NCI-H1436 treated with DMSO at 0.1 percent for 48 hours (cell line): ENCODE data around the gene SMURF1.

Experiments
- DNase-seq: peaks from one replicate; lab custom pipeline; 2025; lab: John Stamatoyannopoulos, UW

The SMURF1 gene

DNA sequence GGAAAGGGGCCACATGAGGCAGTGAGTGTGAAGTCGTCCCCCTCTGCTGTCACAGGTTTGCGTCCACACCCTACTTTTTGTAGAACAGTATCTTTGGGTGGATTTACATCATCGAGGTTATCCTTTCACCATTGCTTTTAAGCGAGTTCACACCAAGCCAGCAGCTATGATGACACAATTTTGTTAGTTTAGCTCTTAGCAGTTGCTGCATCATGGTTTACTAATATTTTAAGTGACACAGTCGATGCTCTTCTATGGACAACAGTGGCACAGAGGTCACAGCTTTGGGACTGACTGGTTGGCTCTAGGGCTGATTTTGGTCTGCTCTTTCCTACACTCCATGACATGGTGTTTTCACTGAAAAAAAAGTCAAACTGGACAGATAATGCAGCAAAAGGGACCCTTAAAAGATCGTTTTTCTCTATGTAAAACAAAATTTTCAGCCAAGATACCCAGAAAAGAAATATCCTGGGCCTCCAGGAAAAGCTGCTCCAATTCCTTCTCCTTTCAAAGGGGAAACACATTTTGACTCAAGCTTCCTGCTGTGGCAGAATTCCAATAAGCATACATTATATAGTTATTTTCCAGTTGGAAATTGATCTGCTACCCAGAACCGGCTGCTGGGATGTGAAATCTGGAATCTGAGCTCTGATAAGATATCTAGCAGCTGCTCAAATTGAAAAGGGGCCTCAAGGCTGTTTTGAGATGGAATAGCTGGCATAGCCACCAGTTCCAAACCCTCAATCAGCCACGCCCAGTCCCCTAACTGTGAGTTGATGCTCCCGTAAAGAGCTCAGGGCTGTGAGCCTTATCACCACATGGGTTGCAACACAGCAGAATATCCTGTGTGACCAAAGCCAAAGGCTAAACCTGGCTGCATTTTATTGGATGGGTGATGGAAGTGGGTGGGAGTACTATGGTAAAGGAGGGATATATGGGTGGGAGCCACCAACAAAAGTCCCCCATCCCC lies 114.2 kb downstream of the SMURF1 start:
- no peak for DNase-seq

DNA sequence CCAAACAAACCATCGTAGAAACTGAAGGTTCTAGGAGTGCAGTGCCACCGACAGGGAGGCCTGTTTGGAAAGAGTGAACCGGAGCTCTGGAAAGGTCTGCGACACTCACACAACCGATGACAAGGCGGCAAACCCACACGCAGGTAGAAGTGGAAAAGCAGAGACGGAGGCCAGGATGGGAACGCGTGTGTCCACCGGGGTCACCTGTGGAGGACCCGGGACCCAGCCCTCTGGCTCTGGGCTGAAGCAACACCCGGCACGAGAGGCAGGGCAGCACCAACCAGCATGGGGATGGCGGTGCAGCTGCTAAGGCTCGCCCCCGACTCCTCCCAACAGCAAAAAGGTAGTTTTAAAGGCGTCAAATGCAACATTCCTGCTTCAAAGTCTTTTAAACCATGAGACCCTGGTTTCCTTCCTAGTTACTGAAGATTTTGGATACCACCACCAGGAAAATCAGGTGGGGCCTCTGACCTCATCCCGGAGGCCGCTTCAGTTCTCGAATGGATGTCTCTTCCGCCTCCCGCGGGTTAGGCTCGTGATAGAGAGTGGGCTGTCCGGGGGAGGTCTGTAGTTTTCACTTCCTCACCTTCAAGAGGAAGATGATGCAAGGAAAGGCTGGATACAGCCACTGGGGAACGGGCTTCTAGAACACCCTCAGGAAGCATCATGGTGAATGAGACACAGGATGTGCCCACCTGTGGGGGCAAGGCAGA lies 115.5 kb downstream of the SMURF1 start:
- DNase-seq: no peak

DNA sequence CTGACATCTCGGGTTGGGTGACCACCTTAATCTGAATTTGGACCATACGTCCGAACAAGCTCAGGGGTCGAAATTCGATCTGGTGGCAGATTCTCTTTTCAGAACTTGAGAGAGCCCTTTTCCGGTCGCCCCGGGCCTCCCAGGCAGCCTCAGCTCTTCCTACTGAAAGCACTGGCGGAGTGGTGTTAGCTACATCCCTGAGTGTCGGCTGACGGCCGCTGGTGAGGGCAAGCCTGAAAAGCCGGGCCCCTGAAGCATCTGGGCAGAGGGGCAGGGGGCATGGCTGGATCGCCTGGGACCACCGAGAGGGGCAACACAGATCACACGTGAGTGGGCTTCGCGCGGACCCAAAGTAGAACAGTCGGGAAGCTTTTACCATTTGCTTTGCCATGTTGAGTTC lies 116.1 kb downstream of the SMURF1 start:
- no peak for DNase-seq

DNA sequence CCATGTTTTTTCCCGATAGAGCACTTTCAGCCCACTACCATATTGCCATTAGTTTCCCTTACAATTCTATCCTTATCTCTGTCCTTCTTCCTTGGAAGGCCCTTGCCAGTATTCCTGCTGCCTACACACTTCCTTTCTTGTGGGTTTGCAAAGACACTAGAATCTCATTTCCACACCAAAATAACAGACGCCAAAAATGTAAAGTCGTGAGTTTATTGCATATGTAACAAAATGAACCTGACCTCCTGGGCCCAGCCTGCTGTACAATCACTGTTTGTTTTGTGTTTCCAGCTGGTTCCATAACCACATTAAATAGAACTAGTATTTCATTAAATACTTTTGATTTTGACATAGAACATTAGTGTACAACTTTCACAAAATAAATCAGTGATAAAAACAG lies 116.7 kb downstream of the SMURF1 start:
- no peak for DNase-seq

DNA sequence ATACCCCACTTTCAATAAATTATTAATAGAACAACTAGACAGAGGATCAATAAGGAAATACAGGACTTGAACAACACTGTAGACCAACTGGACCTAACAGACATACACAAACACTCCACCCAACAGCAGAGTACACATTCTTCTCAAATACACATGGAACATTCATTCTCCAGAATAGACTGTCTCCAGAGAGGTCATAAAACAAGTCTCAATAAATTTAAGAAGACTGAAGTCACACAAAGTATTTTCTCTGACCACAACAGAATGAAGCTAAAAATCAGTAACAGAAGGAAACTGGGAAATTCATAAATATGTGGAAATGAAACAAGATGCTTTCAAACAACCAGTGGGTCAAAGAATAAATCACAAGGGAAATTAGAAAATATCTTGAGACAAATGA lies 119.8 kb downstream of the SMURF1 start:
- no peak for DNase-seq

DNA sequence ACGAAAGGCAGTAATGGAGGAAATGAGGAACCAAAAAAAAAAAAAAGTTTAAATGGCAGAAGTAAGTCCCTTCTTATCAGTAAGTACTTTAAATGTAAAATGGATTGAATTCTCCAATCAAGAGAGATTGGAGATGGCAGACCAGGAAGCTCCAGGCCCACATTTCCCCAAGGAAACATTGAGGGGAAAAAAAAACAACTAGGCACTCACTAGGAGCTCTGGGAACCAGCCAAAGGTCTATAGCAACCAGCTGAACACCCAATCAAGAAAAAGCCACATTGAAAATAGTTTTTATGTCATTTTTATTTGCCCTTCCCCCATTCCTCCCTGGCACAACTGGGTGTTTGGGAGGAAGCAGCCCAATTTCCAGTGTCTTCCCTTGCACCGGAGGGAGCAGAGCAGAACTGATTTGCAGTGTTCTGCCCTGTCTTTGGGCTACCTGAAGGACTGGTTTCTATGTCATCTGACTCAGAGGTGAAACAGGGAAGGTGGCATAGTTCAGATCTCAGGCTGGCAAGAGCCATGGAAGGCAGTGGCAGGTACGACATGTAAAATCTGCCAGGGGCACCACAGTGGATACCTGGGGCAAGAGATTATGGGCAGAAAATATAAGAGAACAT lies 121.9 kb downstream of the SMURF1 start:
- no peak for DNase-seq

DNA sequence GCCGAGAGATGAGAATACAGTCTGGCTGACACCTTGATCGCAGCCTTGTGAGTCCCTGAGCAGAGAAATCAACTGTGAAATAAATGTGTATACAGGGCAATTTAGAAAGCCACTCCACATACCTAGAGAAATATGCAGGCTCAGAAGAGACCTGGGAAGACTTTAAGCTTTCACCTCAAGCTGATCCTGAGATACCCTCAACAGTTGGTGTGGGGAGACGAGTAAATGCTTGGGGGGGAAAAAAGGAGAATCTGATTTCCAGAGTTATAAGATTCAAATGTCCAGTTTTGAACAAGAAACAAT lies 123.5 kb downstream of the SMURF1 start:
- DNase-seq: no peak

DNA sequence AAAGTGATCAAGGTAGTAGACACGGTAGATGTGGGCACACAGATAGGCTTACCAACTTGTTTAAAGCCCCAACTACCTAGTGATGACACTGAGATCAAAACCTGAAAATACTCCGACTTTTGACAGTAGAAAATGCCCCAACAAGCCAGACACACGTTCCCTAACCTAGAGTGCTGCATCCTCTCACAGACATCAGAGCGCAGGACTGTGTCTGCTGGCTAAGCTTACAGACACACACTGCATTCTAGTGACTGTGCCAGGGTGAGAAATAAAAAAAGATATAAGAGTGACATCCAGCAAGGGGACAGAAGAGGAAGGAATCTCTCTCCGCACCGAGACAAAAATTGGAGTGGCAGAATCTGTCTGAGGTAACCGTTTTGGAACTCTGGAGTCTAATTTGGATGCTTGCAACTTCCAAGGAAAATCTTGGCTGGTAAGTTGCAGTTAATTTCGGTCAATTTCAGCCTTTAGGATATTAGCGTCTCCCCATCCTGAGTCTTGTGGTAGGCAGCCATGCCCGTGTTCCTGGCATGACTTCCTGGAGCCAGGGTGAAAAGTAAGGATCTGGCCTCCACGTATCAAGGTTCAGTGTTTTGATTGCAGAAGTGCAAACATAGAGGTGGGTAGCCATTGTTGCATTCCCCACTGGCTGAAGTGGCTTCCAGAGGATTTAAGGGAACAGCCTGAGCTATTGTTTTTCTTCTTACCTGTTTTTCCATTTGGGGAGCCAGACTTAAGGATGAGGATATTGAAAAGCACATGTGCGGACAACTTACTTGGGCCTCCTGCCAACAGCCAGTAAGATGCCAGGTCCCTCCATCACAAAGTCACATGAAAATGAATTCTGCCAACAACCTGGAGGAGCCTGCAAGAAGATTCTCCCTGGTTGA lies 124.1 kb downstream of the SMURF1 start:
- no peak for DNase-seq

DNA sequence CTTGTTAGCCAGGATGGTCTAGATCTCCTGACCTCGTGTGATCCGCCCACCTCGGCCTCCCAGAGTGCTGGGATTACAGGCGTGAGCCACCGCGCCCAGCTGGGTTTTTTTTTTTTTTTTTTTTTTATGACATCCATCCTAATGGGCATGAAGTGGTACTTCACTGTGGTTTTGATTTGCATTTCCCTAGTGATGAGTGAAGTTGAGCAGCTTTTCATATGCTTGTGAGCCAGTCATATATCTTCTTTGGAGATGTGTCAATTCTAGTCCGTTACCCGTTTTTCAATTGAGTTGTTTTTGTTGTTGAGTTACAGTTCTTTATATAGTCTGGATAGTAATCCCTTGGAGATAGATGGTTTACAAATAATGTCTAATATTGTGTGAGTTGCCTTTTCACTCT lies 127.7 kb downstream of the SMURF1 start:
- DNase-seq: no peak

DNA sequence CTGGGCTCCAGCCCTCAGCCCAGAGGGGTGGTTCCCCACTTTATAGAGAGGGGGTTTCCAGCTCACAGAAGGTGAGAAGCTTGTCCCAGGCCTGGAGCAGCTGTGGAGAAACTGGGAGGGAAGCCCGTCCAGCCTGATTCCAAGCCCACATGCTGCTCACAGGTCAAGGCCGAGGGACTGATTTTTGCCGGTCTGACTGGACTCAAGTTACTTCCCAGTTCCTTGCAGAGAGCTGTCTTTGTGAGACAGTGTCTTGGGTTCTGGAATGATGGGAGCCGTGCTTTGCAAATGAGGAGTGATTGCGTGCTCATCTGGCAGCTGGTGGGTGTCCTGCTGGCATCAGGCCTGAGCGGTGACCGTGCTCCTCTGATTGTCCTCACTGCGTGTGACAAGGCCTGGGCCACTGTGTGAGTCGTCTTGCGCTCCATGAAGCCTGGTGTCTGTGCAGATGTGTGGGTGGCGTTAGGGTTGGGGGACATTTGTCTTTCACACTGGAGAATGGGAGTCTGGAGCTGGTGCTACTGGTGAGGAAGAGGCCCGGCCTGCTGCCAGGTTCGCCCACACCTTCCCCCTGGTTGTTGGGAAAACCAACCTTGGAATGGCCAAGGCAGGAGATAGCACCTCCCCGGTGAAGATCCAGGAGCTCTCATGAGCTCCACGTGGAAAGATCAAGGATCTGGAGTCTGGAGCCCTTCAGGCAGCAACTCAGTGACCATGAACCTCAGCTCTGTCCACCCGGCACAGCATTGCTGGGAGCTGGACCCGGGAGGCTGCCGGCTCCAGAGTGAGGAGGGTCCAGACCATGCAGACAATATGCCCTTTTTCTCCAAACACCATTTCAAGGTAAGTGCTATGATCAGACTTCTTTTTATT lies 129.6 kb downstream of the SMURF1 start:
- no peak for DNase-seq

DNA sequence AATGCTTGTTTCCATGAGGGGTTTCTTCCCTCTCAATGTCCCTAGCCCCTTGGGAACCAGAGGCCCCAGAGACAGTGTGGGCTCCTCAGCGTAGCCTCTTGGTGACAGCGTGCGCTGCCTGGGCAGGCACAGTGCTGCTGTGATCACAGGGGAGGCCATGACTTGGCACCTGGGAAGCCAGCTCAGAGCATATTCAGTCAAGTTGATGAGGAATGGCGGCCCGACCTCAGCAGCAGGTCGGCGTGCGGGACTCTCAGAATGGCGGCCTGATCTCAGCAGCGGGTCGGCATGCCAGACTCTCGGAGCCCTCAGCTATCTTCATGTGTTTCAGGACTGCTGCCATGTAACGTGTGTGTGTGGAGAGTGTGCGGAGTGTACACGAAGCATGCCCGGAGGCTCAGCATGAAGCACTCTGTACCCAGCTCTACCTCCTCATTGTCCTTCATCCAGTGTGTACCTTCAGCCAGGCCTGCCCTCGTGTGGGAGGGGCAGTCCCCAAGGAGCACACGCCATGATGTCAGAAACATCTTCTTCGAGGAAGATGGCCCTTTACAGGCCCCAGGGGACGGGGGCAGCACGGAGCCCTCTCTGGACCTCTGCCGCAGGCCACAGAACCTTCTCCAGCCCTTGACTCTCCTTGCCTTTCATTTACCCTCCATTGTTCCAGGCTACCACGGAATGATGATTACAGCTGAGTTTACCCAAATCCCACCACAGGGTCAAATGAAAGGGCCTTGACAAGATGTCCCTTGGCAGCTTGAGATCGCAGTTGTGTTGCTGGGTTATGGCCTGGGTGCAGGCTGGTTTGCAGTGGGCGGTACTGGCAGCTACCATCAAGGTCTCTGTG lies 130.4 kb downstream of the SMURF1 start:
- no peak for DNase-seq

DNA sequence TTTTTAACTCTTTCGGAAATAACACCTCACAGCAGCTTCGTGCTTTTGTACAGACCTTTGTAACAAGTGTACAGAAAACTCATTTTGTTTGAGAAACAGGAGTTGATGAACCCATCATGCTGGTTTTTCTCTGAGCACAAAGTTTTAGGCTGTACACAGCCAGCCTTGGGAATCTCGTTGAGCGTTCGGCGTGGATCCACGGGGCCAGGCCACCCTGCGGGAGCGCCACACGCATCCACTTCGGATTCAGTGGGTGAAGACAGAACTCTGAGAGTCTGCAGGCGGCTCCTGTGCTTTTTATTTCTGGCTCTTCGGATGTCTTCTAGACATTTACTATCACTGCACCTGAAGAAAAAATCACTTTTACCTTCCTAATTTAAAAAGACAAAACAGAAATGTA lies 131.2 kb downstream of the SMURF1 start:
- no peak for DNase-seq

DNA sequence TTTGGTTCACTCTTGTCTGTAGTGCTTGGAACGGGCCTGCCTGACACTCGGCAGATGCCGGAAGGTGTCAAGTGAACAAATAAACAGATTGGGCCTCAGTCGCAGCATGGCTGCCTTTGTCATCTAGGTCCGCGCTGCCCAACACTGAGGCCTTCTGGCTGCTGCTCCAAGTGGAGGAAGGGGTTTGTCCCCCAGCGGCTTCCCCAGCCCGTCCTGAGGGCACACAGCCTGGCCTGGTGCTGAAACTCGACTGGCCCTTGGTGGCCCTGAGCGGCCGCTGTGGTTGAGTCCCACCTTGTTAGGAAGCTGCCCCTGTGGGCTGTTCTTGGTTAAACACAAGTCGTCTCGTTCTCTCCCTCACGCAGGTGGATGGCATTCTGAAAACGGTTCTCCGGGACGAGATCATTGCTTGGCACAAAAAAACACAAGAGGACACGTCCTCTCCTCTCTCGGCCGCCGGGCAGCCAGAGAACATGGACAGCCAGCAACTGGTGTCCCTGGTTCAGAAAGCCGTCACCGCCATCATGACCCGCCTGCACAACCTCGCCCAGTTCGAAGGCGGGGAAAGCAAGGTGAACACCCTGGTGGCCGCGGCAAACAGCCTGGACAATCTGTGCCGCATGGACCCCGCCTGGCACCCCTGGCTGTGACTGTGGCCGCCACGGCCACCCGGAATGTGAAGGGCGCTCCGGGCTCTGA lies 132.1 kb downstream of the SMURF1 start:
- no peak for DNase-seq

DNA sequence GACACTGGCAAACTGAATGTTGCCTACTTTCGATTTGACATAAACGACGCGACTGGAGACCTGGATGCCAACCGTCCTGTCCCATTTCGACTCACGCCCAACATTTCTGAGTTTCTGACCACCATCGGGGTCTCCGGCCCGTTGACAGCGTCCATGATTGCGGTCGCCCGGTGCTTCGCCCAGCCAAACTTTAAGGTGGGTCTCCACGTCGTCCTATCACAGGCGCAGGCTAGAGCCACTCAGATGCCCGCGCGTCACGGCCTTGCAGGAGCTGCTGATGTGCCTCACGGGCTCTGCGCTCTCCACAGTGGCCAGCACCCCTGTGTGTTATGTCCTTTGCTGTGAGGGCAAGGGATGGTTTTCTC lies 132.6 kb downstream of the SMURF1 start:
- no peak for DNase-seq

DNA sequence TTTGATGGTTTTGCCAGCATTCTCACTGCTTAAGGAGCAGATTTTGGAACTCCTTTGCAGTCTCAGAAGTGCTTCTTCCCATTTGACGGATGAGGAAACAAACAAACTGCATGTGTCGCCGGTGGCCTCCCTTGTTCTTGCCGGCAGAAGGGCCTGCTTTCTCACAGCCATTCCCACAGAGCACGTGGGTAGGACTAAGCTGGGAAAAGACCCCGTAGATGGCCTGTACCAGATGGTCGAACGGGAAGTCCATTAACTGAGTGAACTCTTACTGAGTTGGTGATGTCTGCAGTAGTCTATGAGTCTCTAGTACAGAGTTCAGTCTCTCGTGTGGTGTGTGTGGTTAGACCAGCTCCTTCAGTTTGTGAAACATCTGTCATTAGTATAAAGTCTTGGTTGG lies 133.6 kb downstream of the SMURF1 start:
- no peak for DNase-seq

DNA sequence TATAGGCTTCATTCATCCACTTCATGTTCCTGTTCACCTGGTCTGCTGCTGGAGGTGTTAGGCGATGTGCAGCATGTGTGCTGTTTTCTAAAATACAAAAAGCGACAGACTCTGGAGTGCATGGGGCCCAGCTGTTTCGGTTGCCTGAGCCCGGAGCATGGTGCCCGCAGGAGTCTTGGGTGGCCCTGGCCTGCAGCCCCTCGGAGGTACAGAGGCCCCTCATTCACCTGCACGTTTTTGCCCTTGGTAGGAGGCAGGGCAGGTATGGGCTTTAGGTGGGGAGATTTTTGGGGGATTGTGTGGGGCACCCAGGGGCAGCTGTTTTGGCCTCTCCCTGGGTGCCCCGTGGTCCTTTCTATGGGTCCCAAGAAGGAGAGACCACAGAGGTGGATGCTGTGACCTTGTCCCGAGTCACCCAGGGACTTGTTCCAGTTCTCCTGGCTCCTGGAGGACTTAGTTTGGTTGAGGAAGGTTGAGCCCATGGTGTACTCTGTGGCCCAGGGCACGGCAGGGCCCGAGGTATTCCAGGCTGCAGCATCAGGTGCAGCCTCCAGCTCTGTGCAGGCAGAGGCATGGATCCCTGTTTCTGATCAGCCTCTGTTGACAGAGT lies 134.9 kb downstream of the SMURF1 start:
- no peak for DNase-seq

DNA sequence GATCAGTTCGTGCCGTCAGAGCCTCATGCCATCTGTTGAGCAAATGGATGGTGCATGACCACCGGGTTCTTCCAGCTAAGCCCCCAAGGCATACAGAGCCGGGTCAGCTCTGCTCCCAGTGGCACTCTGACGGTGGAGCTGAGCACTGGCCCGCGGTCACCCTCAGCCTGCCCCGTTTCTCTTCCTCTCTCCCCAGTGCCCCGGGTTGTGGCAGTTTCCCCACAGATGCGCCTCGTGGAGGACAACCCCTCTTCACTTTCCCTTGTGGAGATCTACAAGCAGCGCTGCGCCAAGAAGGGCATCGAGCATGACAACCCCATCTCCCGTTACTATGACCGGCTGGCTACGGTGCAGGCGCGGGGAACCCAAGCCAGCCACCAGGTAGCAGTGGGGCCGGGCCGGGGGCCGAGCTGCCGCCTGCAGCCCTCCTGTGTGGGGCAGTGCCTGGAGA lies 135.7 kb downstream of the SMURF1 start:
- no peak for DNase-seq

DNA sequence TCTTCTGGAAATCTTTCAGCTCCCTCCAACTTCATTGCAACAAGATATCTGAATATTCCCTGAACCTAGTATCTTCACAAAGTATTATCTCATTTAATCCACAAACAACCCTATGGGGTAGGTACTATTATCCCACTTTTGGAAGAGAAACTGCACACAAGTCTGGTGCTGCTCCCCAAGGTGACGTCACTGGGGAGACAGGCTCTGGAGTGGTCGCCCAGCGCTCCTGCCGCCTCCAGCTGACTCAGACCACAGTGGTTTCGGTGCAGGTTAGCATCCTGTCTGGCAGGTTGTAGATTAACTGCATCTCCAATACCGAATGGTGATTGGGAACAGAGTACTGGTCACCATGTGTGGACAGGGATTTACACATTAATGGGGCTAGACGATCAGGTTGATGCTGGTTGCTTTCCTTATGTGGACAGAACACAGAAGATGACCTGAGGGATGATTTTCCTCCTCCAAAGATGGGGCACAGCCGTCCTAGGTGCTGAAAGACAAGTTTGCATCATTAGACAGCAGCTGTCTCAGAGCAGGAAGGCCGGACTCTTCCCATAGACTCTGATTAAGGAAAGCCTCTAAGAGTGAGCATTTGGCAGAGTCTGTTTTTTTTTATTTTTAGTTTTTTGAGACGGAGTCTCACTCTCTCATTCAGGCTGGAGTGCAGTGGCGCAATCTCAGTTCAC lies 137.0 kb downstream of the SMURF1 start:
- no peak for DNase-seq
